Measurements from ENCODE around the gene EVA1C.

GRCh38 chr21:32492376-32492775 is 79.9 kb downstream of the EVA1C start:
- TF ChIP-seq EZH2 (IDR thresholded peaks at IDR 0.05) (no peak), POLR2AphosphoS5 (IDR thresholded peaks at IDR 0.05; ENCODE audit: borderline replicate concordance, low read depth, low read length) (no peak)

Data from SK-N-MC (cell line).